ENCODE data around the gene BCL11B. TPM values are rescaled to one million over a fixed set of nuclear protein-coding genes. Genes with fewer than 3 reads are reported as not detected.

Gene BCL11B
- total and polyA plus RNA-seq, 12 donors, result 0.03 to 1.9 (median 0.11) TPM; not detected in 2

DNA sequence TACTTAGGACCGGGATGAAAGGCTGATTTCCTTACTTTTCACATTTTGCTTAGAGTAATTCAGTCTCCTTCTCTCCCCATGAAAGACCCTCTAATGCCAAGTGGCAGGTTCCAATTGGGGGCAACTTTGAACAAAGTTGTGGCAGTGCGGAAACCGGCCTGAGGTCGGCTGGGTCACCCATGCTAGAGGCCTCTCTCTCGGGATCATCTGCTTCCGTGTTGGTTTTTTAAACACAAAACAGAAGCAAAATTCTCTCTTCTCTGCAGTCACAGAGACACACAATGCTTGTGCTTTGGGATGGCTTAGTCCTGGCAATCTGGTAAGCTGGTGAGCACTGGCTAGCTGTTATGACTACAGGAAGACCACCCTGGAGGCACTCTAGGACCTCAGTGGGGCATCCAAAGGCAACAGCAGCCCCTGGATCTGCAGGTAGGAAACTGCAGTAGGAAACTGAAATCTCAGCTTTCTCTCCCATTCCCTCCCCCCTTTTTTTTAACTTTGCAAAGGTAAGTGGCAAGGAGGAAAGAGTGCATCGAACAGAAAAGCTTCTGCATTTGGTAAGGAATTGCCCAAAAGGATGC is 102.1 kb downstream of the BCL11B start:
- TF ChIP-seq, protein P1, sequence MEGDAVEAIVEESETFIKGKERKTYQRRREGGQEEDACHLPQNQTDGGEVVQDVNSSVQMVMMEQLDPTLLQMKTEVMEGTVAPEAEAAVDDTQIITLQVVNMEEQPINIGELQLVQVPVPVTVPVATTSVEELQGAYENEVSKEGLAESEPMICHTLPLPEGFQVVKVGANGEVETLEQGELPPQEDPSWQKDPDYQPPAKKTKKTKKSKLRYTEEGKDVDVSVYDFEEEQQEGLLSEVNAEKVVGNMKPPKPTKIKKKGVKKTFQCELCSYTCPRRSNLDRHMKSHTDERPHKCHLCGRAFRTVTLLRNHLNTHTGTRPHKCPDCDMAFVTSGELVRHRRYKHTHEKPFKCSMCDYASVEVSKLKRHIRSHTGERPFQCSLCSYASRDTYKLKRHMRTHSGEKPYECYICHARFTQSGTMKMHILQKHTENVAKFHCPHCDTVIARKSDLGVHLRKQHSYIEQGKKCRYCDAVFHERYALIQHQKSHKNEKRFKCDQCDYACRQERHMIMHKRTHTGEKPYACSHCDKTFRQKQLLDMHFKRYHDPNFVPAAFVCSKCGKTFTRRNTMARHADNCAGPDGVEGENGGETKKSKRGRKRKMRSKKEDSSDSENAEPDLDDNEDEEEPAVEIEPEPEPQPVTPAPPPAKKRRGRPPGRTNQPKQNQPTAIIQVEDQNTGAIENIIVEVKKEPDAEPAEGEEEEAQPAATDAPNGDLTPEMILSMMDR (IDR thresholded peaks at IDR 0.05), result no peak
- 73 to 81% methylated on average over 7 of the region's 7 CpGs for WGBS, 2 donors
- H3K4me3 ChIP-seq, result no peak overlapping the region
- peaks cover 0 to 4% (median 0%) of the 10 kb centered on the region in 9 donors for H3K36me3 ChIP-seq
- DNase-seq, result no peak
- no peaks in the 10 kb centered on the region for H3K9me3 ChIP-seq
- no peak overlapping the region for H3K27ac ChIP-seq
- intact Hi-C loops (cut with DNase I), result no loop called here
- peaks cover 0 to 30% (median 15%) of the 10 kb centered on the region in 7 donors for H3K27me3 ChIP-seq
- no peaks in the 10 kb centered on the region for H3K4me1 ChIP-seq
- no peak for ATAC-seq

DNA sequence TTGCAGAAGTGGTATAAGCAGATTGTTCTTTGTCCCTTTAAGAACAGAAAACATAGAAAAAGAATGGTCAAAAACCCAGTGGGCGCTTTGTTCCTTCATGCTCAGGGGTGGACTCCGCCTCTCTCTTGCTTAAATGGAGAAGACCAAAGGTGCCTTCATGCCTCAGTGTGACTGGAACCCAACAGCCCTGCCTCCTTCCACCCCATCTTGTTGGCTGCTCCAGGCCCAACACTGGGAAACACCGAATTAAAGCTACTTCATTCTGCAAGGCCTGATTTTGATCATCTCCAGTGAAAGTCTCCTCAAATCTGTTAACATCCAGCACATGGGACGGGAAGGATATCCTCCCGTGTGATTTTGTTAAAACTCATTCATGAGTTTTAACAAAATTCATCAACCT is 103.7 kb downstream of the BCL11B start:
- WGBS, 2 donors, result 90 to 93% methylated on average over 5 of the region's 5 CpGs
- intact Hi-C loops (cut with DNase I), result no loop called here
- DNase-seq (no peak), ATAC-seq (no peak)
- TF ChIP-seq, protein P1 (IDR thresholded peaks at IDR 0.05), result no peak
- Histone ChIP-seq H3K4me1 (no peaks in the 10 kb centered on the region), H3K4me3 (no peak overlapping the region), H3K9me3 (no peaks in the 10 kb centered on the region), H3K36me3 (peaks cover 0 to 4% (median 0%) of the 10 kb centered on the region in 9 donors), H3K27ac (no peak overlapping the region), H3K27me3 (peaks cover 0 to 34% (median 15%) of the 10 kb centered on the region in 7 donors)

DNA sequence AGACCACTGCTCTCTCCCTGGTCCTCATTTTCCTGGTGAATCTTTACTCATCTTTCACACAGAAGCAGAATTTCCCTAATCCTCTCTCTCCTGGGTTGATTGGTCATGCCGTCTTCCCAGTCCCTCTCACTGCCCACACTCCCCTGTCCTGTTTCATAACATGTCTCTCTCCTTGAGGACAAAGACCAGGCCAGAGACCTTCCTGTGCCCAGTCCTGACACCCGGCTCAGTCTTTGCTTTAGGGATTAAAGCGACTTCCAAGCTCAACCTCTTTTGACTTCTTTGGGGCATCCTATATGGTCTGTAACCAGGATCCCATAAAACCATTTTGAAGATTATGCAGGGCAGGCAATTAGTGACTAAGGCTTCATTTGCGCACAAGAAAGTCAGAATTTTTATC is 105.5 kb downstream of the BCL11B start:
- Histone ChIP-seq H3K36me3 (no peaks in the 10 kb centered on the region), H3K4me1 (no peaks in the 10 kb centered on the region), H3K27me3 (peaks cover 0 to 31% (median 15%) of the 10 kb centered on the region in 7 donors), H3K9me3 (peaks cover 0 to 6% (median 0%) of the 10 kb centered on the region in 11 donors), H3K4me3 (no peak overlapping the region), H3K27ac (no peak overlapping the region)
- no peak for DNase-seq
- intact Hi-C loops (cut with DNase I), result no loop called here
- TF ChIP-seq, protein P1 (IDR thresholded peaks at IDR 0.05), result no peak
- 88 to 90% methylated on average over 4 of the region's 4 CpGs for WGBS, 2 donors
- no peak for ATAC-seq

DNA sequence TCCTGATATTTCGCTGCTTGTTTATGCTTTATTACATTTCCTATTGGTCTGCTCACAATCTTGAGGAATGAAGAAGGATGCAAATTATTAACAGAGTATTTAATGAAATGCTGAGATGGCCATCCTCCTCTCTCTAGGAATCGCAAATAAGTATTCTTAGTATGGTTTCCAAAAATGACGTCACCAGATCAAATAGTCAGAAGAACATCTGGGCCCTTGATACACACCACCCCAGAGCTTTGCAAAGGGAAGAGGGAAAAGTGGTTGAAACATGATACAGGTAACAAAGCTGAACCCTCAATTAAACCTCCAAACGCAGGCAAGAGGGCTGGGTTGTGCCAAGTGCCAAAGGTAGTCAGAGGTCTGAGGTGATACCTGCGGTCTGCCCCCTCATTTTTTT is 107.3 kb downstream of the BCL11B start:
- ATAC-seq (no peak), DNase-seq (no peak)
- no peaks in the 10 kb centered on the region for H3K36me3 ChIP-seq
- 74 to 76% methylated on average over 5 of the region's 5 CpGs for WGBS, 2 donors
- no peak overlapping the region for H3K4me3 ChIP-seq
- peaks cover 0 to 31% (median 14%) of the 10 kb centered on the region in 7 donors for H3K27me3 ChIP-seq
- H3K9me3 ChIP-seq, result peaks cover 0 to 8% (median 0%) of the 10 kb centered on the region in 11 donors
- intact Hi-C loops (cut with DNase I), result no loop called here
- TF ChIP-seq, protein P1 (IDR thresholded peaks at IDR 0.05), result no peak
- no peak overlapping the region for H3K27ac ChIP-seq
- H3K4me1 ChIP-seq, result no peaks in the 10 kb centered on the region

All from heart right ventricle (tissue), 16 donors.